Stomach (tissue), 4 donors: Measurements from ENCODE around the gene RALY.

Source experiments
- POLR2A ChIP-seq, 4 donors: fragments of 450-650 bp; IDR thresholded peaks; one replicate each; pipeline ENCODE4 v1.6.1; 2016; ENCODE audit warnings: antibody characterized with exemption in 4 of 4, control low read depth in 2 of 4, mild to moderate bottlenecking in 1 of 4, moderate library complexity in 1 of 4
- TF ChIP-seq, protein P1 (sequence below), 7 experiments: fragments of 450-650 bp in 4 of 7; fragments of 200-600 bp in 3 of 7; sonication (generic) in 3 of 7; IDR thresholded peaks; one replicate each; pipeline ENCODE4 v1.5.1; 2016 to 2019; ENCODE audit warnings: antibody characterized with exemption in 7 of 7, control low read depth in 2 of 7, mild to moderate bottlenecking in 1 of 7

DNA sequence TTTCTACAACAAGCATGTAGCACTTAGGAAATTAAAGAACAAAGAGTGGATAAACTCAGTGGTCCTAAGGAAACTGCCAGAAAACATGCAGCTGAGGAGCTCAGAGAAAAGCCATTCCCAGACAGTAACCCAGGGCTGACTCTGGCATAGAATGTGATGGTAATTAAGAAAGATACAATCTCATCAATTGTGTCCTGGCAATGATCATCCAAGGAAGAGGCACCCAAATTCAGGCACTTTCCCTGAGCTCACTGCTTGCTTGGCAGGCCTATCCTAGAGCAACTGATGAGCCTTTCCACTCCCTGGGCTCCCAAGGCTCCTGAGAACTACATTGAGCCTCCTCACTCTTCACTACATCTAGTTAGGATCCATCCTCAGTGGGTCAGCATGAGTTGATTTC lies 102.1 kb downstream of the RALY start:
- TF ChIP-seq, protein P1, sequence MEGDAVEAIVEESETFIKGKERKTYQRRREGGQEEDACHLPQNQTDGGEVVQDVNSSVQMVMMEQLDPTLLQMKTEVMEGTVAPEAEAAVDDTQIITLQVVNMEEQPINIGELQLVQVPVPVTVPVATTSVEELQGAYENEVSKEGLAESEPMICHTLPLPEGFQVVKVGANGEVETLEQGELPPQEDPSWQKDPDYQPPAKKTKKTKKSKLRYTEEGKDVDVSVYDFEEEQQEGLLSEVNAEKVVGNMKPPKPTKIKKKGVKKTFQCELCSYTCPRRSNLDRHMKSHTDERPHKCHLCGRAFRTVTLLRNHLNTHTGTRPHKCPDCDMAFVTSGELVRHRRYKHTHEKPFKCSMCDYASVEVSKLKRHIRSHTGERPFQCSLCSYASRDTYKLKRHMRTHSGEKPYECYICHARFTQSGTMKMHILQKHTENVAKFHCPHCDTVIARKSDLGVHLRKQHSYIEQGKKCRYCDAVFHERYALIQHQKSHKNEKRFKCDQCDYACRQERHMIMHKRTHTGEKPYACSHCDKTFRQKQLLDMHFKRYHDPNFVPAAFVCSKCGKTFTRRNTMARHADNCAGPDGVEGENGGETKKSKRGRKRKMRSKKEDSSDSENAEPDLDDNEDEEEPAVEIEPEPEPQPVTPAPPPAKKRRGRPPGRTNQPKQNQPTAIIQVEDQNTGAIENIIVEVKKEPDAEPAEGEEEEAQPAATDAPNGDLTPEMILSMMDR (IDR thresholded peaks at IDR 0.05): no peak
- TF ChIP-seq POLR2A (IDR thresholded peaks at IDR 0.05): no peak
